NCI-H1092 (cell line): ENCODE results near the gene MACF1.
"Not testable (repeated sequence)": the region's sequence is repeated elsewhere in the genome, so short reads cannot be mapped to it uniquely, and the experiment has no call there.

Experiments used
- DNase-seq: peaks from one replicate; lab custom pipeline; 2025; lab: John Stamatoyannopoulos, UW

Gene MACF1

DNA sequence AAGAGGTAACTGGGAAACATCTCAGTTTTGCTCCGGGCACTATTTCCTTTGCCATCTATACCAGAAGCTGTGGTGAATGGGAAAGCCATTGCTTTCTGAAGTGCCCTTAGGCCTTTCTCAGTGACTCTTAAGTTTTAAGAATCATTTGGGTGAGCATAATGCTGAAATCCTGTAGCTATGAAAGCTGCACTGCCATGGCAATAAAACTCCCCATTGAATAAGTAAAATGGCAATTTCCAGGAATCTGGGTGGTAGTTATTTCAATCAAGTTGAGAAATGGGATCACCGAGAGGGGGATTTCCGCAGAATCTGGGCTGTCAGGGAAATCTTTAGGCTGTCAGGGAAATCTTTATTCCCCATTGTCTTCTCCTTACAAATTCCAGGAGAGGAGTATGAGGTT, 26.8 kb upstream of the MACF1 start:
- no peak for DNase-seq

GRCh38 chr1:39178541-39179431, 25.7 kb upstream of the MACF1 start:
- no peak for DNase-seq

- DNase-seq = no peak
Measured at GRCh38 chr1:39181311-39181710, 23.2 kb upstream of the MACF1 start.

DNA sequence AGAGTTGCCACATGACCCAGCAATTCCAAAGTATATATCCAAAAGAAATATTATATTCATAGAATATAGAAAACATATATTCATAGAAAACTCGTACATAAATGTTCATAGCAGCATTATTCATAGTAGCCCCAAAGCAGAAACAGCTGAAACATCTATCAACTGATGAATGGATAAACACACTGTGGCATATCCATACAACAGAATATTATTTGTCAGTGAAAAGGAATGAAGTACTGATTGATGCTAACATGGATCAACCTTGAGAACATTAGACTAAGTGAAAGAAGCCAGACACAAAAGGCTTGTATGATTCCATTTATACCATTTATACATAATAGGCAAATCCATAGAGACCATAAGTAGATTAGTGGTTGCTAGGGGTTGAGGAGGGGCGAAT, 21.7 kb upstream of the MACF1 start:
- DNase-seq = no peak

DNA sequence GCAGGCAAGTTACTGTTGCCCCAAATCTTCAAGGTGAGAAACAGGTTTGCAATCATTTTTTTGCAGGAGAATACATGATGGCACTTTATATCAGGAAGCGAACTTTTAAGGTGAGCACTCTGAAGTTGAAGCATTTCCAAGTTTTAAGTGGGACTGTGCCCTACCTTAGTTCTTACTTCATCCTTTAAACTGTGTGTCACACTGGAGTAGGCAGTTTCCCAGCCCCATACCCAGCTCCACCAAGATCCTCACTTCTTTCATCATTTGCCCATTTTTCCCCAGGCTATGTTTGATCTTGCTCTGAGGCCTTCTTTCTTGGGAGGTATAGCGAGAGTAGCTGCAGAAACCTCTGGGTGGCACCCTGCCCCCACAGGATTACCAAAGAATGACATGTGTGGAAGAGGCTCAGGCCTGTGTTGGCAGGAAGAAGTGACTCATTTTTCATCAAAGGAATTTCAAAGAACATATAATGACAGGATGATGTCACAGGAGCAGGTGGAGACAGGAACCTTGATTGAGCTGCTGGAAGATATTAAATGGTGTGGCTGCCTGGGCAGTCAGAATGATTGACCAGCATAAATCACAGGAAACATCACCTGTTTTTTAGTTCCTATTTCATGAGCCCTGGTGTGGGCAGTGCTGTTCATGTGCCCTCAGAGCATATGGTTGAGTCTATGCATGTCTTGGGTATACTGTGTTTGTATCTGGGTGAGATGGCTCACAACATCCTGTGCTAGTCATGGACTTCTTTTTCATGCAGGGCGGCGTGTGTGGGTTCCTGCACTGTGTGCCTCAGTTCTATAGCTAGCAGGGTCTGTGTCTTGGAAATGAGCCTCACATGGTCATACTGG, 20.8 kb upstream of the MACF1 start:
- no peak for DNase-seq

DNA sequence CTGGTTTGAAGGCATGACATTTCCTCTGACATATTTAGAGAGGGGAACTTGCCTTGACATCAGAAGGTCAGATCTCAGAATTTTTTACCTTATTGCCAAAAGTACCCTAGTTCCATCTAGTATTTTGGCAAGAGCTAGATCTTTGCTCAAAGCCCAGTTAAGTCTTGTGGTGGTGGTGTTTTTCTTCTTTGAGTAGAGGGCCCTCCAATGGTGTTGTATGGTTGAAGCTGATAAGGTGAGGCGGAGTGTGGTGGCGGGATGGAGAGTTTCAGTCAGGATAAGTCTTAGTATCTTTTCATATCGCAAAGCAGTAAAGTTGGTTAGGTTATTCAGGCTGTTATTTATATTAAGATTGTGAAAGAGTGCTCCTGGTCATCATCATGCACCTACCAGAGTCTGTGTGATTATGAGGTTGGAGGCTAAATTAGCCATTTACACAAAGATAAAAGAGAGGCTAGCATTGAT, 20.1 kb upstream of the MACF1 start:
- DNase-seq = no peak

- no peak for DNase-seq
Measured at GRCh38 chr1:39187275-39188046, 17.0 kb upstream of the MACF1 start.

- no peak for DNase-seq
Measured at GRCh38 chr1:39189592-39190041, 14.9 kb upstream of the MACF1 start.

GRCh38 chr1:39190096-39190495, 14.4 kb upstream of the MACF1 start:
- DNase-seq = no peak

DNA sequence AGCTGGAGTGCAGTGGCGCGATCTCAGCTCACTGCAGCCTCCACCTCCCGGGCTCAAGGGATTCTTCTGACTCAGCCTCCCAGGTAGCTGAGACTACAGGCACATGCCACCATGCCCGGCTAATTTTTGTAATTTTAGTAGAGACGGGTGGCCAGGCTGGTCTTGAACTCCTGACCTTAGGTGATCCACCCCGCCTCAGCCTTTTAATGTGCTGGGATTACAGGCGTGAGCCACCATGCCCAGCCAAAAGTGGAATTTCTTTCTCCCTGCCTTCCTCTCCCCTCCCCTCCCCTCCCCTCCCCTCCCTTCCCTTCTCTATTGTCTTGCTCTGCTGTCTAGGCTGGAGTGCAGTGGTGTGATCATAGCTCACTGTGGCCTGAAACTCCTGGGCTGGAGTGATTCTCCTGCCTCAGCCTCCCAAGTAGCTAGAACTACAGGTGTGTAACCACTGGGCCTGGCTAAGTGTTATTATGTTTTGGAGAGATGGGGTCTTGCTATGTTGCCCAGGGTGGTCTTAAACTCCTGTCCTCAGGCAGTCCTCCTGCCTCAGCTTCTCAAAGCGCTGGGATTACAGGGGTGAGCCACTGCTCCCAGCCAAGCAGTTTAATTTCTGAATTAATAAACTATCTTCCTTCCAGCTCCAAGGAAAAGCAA, 10.0 kb upstream of the MACF1 start:
- no peak for DNase-seq

- DNase-seq = no peak
Measured at GRCh38 chr1:39195166-39196111, 9.1 kb upstream of the MACF1 start.

GRCh38 chr1:39196244-39197215, 8.0 kb upstream of the MACF1 start:
- DNase-seq = no peak

- DNase-seq = no peak
Measured at GRCh38 chr1:39199593-39199992, 4.9 kb upstream of the MACF1 start.

DNA sequence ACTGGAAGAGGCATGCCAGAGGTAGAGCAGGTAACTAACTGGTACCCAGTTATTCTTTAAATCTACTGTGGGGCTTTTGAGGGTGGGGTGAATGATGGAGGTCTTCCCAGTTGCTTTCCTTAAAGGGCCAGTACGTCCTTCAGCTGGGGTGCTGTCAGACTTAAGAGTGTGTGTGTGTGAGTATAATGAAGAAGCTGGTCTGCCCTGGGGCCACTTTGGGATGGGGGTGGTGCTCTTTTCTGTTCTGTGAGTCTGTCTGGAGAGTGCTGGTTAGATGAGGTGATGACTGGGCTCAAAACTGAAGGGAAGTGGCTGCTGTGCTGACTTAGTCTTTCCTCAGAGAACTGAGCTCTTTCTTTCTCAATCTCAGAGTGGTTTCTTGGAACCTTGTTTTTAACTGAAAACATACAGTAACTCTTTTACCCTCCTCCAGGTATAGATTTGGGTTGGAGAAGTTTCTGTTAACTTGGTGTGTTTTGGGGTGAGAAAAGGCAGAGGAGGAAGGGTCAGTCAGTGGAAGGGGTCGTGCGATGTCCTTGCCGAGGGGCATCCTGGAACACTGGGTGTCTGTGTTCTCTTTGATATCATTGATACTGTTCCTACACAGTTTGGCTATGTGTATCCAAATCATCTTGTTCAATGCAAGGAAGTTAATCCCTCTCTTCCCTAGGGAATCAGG, 746 bp downstream of the MACF1 start:
- no peak for DNase-seq

GRCh38 chr1:39205781-39206464, 1.4 kb downstream of the MACF1 start:
- no peak for DNase-seq

- not testable (repeated sequence) for DNase-seq
Measured at GRCh38 chr1:39208360-39208759, 3.9 kb downstream of the MACF1 start.

GRCh38 chr1:39210649-39211048, 6.2 kb downstream of the MACF1 start:
- DNase-seq = no peak

DNA sequence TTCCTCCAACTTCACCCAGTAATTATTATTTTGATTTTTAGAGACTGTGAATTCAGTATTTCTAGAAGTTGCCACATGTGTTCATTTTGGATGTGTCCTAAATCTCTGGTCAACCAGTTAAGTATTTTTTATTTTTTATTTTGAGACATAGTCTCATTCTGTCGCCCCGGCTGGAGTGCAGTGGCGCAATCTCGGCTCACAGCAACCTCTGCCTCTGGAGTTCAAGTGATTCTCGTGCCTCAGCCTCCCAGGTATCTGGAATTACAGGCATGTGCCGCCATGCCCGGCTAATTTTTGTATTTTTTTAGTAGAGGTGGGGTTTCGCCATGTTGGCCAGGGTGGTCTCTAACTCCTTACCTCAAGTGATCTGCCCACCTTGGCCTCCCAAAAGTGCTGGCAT, 8.0 kb downstream of the MACF1 start:
- DNase-seq = no peak
